Subcutaneous adipose tissue (tissue), 4 donors: ENCODE results near the gene WNT9A. TPM values are rescaled to one million over a fixed set of nuclear protein-coding genes. Genes with fewer than 3 reads are reported as not detected.

Experiments
- CTCF ChIP-seq: fragments of 450-650 bp; IDR thresholded peaks from one replicate; pipeline ENCODE4 v1.5.1; 2016; ENCODE audit warnings: low read depth, mild to moderate bottlenecking, control low read depth, antibody characterized with exemption, moderate library complexity
- total RNA-seq, 4 donors: library from RNA; depleted of rRNA; stranded (reverse); fragments of >200 nt; gene quantifications; one replicate each; pipeline ENCODE4 v1.1.0, GENCODE V29; 2016

Gene WNT9A
- total RNA-seq, 4 donors from 2014 or later, result 0.17 to 0.88 (median 0.57) TPM; not detected in 1

GRCh38 chr1:227905573-227906487 lies 41.9 kb downstream of the WNT9A start:
- no peak for TF ChIP-seq CTCF

- TF ChIP-seq CTCF, result no peak
These were observed 43.0 kb downstream of the WNT9A start for GRCh38 chr1:227904541-227905335.

GRCh38 chr1:227903614-227904501 lies 43.9 kb downstream of the WNT9A start:
- no peak for TF ChIP-seq CTCF

GRCh38 chr1:227903061-227903521 lies 44.6 kb downstream of the WNT9A start:
- TF ChIP-seq CTCF, result no peak

GRCh38 chr1:227902641-227902990 lies 45.1 kb downstream of the WNT9A start:
- TF ChIP-seq CTCF, result no peak

GRCh38 chr1:227901906-227902640 lies 45.7 kb downstream of the WNT9A start:
- TF ChIP-seq CTCF, result no peak
